GM23338 (cell line): ENCODE data around the gene C1QTNF9. TPM values are rescaled to one million over a fixed set of nuclear protein-coding genes. Genes with fewer than 3 reads are reported as not detected.
A peak's percentile ranks its signal among the peaks of the same experiment; 100 is the strongest.

ENCODE experiments used
- ATAC-seq: fragments of 200-7000 bp; cut with Tn5 transposase; 3 replicates; pipeline ENCODE4 v1.9.1; 2020
- DNase-seq: peaks from one replicate; pipeline ENCODE4 v3.0.0-alpha.2; 2015; ENCODE audit warnings: low spot score
- H2AFZ ChIP-seq: fragments of 200-600 bp; sonication (generic); 2 replicates; pipeline ENCODE4 v1.8.0; 2016; ENCODE audit warnings: antibody characterized with exemption, mild to moderate bottlenecking, moderate library complexity
- H3F3A ChIP-seq: fragments of 200-600 bp; sonication (generic); replicated peaks from 2 replicates; pipeline ENCODE4 v1.8.0; 2017; ENCODE audit warnings: antibody characterized with exemption, mixed run types, low read depth
- H3K27ac ChIP-seq: fragments of 200-600 bp; sonication (generic); 2 replicates; pipeline ENCODE4 v1.6.1; 2016; ENCODE audit warnings: low read depth
- H3K27me3 ChIP-seq: fragments of 200-600 bp; sonication (generic); 2 replicates; pipeline ENCODE4 v1.8.0; 2016; ENCODE audit warnings: mild to moderate bottlenecking, mixed run types, moderate library complexity; ENCODE audit not compliant: insufficient read depth
- H3K36me3 ChIP-seq: fragments of 200-600 bp; sonication (generic); 2 replicates; pipeline ENCODE4 v1.8.0; 2016; ENCODE audit warnings: mild to moderate bottlenecking; ENCODE audit not compliant: insufficient read depth
- H3K4me1 ChIP-seq: fragments of 200-600 bp; sonication (generic); 2 replicates; pipeline ENCODE4 v1.8.0; 2016; ENCODE audit warnings: mild to moderate bottlenecking, moderate library complexity; ENCODE audit not compliant: insufficient read depth
- H3K4me2 ChIP-seq: fragments of 200-600 bp; sonication (generic); 2 replicates; pipeline ENCODE4 v1.7.1; 2017; ENCODE audit warnings: mixed run types
- H3K4me3 ChIP-seq: fragments of 200-600 bp; sonication (generic); 2 replicates; pipeline ENCODE4 v1.6.1; 2016; ENCODE audit warnings: mixed run types
- H3K79me2 ChIP-seq: fragments of 200-600 bp; sonication (generic); replicated peaks from 2 replicates; pipeline ENCODE4 v1.8.0; 2017; ENCODE audit warnings: mild to moderate bottlenecking; ENCODE audit not compliant: insufficient read depth
- H3K9me2 ChIP-seq: fragments of 200-600 bp; sonication (generic); 2 replicates; pipeline ENCODE4 v1.8.0; 2017; ENCODE audit not compliant: insufficient read depth
- H4K20me1 ChIP-seq: fragments of 200-600 bp; sonication (generic); replicated peaks from 2 replicates; pipeline ENCODE4 v1.8.0; 2017; ENCODE audit warnings: mild to moderate bottlenecking; ENCODE audit not compliant: insufficient read depth
- H3K27ac Mint-ChIP-seq: 2 replicates; pipeline ENCODE4 v1.8.0; 2020; ENCODE audit warnings: inconsistent platforms, mild to moderate bottlenecking, moderate library complexity, mixed read lengths
- H3K27me3 Mint-ChIP-seq: 3 replicates; pipeline ENCODE4 v1.8.0; 2022; ENCODE audit warnings: low read depth, mild to moderate bottlenecking, moderate library complexity, mixed read lengths, inconsistent platforms; ENCODE audit not compliant: insufficient read depth, poor library complexity
- H3K36me3 Mint-ChIP-seq: 3 replicates; pipeline ENCODE4 v1.8.0; 2021; ENCODE audit warnings: low read depth, mild to moderate bottlenecking, inconsistent platforms, moderate library complexity, mixed read lengths
- H3K4me1 Mint-ChIP-seq: 3 replicates; pipeline ENCODE4 v1.8.0; 2020; ENCODE audit warnings: mild to moderate bottlenecking, inconsistent platforms, mixed read lengths
- H3K4me3 Mint-ChIP-seq: 3 replicates; pipeline ENCODE4 v1.8.0; 2021; ENCODE audit warnings: moderate library complexity, mild to moderate bottlenecking, inconsistent platforms, mixed read lengths
- H3K9me3 Mint-ChIP-seq: 3 replicates; pipeline ENCODE4 v1.8.0; 2020; ENCODE audit warnings: moderate library complexity, mild to moderate bottlenecking, inconsistent platforms, mixed read lengths
- CREB1 ChIP-seq: fragments of 250-450 bp; sonication (Bioruptor Pico); IDR thresholded peaks from 2 replicates; pipeline ENCODE4 v1.5.0; 2020; ENCODE audit warnings: low read depth, mild to moderate bottlenecking, moderate library complexity
- CTCF ChIP-seq, 2 experiments: fragments of 200-600 bp in 1 of 2; sonication (generic) in 1 of 2; conservative IDR thresholded peaks; 2 replicates each; pipeline versions ENCODE4 v1.5.1 to v1.6.1; 2016 to 2017; ENCODE audit warnings: antibody characterized with exemption in 2 of 2, low read depth in 2 of 2, mild to moderate bottlenecking in 2 of 2, moderate library complexity in 1 of 2
- EZH2 ChIP-seq: fragments of 200-600 bp; sonication (generic); IDR thresholded peaks from one replicate; pipeline ENCODE4 v1.8.0; 2017; ENCODE audit warnings: antibody characterized with exemption, mild to moderate bottlenecking, low read depth; ENCODE audit not compliant: unreplicated experiment
- EZH2phosphoT487 ChIP-seq: fragments of 200-600 bp; sonication (generic); IDR thresholded peaks from one replicate; pipeline ENCODE4 v1.8.1; 2018; ENCODE audit warnings: antibody characterized with exemption; ENCODE audit not compliant: unreplicated experiment
- JUNB ChIP-seq: IDR thresholded peaks from one replicate; pipeline ENCODE4 v1.6.1; 2016; ENCODE audit warnings: antibody characterized with exemption; ENCODE audit not compliant: unreplicated experiment
- NANOG ChIP-seq: IDR thresholded peaks from 2 replicates; pipeline ENCODE4 v1.6.1; 2016; ENCODE audit warnings: antibody characterized with exemption, borderline replicate concordance
- POLR2AphosphoS5 ChIP-seq: IDR thresholded peaks from 2 replicates; pipeline ENCODE4 v1.6.1; 2016; ENCODE audit warnings: antibody characterized with exemption, low read depth
- REST ChIP-seq: IDR thresholded peaks from one replicate; pipeline ENCODE4 v1.6.1; 2018; ENCODE audit warnings: antibody characterized with exemption; ENCODE audit not compliant: unreplicated experiment
- STAT1 ChIP-seq: IDR thresholded peaks from one replicate; pipeline ENCODE4 v1.6.1; 2016; ENCODE audit warnings: antibody characterized with exemption; ENCODE audit not compliant: unreplicated experiment
- ZNF114 ChIP-seq: fragments of 250-450 bp; sonication (Bioruptor Pico); IDR thresholded peaks from 2 replicates; pipeline ENCODE4 v1.5.0; 2020; ENCODE audit warnings: mild to moderate bottlenecking, moderate library complexity
- ZNF331 ChIP-seq: fragments of 250-450 bp; sonication (Bioruptor Pico); IDR thresholded peaks from 2 replicates; pipeline ENCODE4 v1.5.0; 2020; ENCODE audit warnings: low read depth, mild to moderate bottlenecking, moderate library complexity
- ZNF462 ChIP-seq: fragments of 250-450 bp; sonication (Bioruptor Pico); IDR thresholded peaks from 2 replicates; pipeline ENCODE4 v1.5.0; 2020; ENCODE audit warnings: mild to moderate bottlenecking, moderate library complexity
- polyA plus RNA-seq: library from polyadenylated mRNA; unstranded; fragments of >200 nt; fragmentation: Nextera tagmentation; extraction: Ambion mirVana; gene quantifications from 2 replicates; pipeline ENCODE4 v1.2.1, GENCODE V29; 2016
- total RNA-seq: library from RNA; depleted of rRNA; stranded (reverse); fragments of >200 nt; shearing (Covaris generic); gene quantifications from 2 replicates; pipeline ENCODE4 v1.2.3, GENCODE V29; 2014
- TF ChIP-seq, protein P1 (sequence below): IDR thresholded peaks from 2 replicates; pipeline ENCODE4 v1.6.1; 2016; ENCODE audit warnings: antibody characterized with exemption

The C1QTNF9 gene
- total and polyA plus RNA-seq, 2 experiments from 2014 or later, result not detected

DNA sequence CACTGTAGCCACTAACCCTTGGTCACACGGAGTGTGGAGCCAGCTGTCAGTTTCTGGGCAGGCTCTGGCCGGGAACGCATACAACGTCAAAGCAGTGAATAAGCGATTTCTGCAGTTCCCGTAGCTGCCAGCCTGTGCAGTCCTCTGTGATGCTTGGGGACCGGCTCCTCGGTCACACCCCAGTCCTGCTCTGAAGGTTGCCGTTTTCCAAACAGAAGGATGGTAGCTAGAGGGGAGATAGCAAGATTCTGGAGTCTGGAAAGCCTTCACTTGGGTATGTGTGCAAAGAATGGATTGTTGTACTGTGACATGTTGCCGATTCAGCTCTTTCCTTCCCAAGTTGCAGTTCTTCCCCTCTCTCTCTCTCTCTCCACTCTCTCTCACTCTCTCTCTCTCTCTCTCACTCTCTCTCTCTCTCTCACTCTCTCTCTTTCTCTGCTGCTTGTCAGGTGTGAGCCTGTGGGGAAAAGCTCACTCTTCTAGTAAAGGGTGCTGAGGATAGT lies 38.7 kb upstream of the C1QTNF9 start:
- no peaks in the 10 kb centered on the region for H3K9me2 ChIP-seq
- H3K4me2 ChIP-seq, result no peak overlapping the region
- H3K27ac ChIP-seq, result no peak overlapping the region
- no peaks in the 10 kb centered on the region for H3K9me3 Mint-ChIP-seq
- no peaks in the 10 kb centered on the region for H3K27me3 ChIP-seq
- peaks cover 4% of the 10 kb centered on the region for H3K27me3 Mint-ChIP-seq
- H2AFZ ChIP-seq, result no peak overlapping the region
- DNase-seq, result peak; percentile 24
- TF ChIP-seq REST (no peak), ZNF462 (CRISPR knock-in tag) (no peak), ZNF114 (CRISPR knock-in tag) (no peak), EZH2 (no peak), POLR2AphosphoS5 (no peak), STAT1 (no peak), CREB1 (CRISPR knock-in tag) (no peak), ZNF331 (CRISPR knock-in tag) (no peak), NANOG (no peak), JUNB (no peak), EZH2phosphoT487 (no peak), CTCF (conservative IDR thresholded peaks at IDR 0.05; ENCODE audit: low read depth in 2 of 2) (no peak)
- TF ChIP-seq, protein P1, sequence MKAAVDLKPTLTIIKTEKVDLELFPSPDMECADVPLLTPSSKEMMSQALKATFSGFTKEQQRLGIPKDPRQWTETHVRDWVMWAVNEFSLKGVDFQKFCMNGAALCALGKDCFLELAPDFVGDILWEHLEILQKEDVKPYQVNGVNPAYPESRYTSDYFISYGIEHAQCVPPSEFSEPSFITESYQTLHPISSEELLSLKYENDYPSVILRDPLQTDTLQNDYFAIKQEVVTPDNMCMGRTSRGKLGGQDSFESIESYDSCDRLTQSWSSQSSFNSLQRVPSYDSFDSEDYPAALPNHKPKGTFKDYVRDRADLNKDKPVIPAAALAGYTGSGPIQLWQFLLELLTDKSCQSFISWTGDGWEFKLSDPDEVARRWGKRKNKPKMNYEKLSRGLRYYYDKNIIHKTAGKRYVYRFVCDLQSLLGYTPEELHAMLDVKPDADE, result no peak
- ATAC-seq, result peak; percentile 63
- 0 out of 2 replicates have a peak, but pooled peaks cover 5% of the 10 kb centered on the region for H3K4me1 ChIP-seq
- no peaks in the 10 kb centered on the region for H3K36me3 ChIP-seq
- peaks cover 11% of the 10 kb centered on the region; the same call in 1 of the 2 replicates for H4K20me1 ChIP-seq
- peak overlapping the region; percentile 86 for H3K27ac Mint-ChIP-seq
- H3K4me3 Mint-ChIP-seq, result no peak overlapping the region
- H3K36me3 Mint-ChIP-seq, result no peaks in the 10 kb centered on the region
- peaks cover 16% of the 10 kb centered on the region for H3K4me1 Mint-ChIP-seq
- no peaks in the 10 kb centered on the region for H3F3A ChIP-seq
- H3K79me2 ChIP-seq, result peaks cover 37% of the 10 kb centered on the region
- H3K4me3 ChIP-seq, result no peak overlapping the region
